OCI-M1 (cell line): ENCODE results near the gene KLHDC4.
"Not testable (repeated sequence)": the region's sequence is repeated elsewhere in the genome, so short reads cannot be mapped to it uniquely, and the experiment has no call there.

ENCODE experiments used
- DNase-seq: peaks from one replicate; lab custom pipeline; 2025; lab: John Stamatoyannopoulos, UW

KLHDC4 gene

DNA sequence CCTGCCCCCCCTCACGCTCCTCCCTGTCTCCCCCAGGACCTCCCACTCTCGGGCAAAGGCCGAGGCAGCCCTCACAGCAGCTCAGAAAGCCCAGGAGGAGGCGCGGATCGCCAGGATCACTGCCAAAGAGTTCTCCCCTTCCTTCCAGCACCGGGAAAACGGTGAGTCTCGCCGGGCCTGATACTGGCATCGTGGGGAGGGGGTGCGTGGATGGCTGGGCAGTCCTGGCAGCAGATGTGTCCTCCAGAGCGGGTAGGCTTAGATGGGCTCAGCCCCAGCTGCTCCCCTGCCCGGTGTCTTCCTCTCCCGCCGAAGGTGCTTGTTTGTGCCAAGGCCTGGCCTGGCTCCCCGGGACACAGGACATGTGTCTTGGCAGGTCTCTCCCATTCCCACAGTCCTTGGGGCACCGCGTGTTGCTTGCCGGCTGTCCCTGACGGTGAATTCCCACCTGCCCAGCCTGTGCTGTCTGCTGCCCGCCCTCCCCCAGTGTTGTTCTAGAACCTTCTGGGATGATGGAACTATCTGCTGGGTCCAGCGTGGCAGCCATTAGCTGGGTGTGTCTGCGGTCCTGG is 81.6 kb downstream of the KLHDC4 start:
- DNase-seq: no peak

DNA sequence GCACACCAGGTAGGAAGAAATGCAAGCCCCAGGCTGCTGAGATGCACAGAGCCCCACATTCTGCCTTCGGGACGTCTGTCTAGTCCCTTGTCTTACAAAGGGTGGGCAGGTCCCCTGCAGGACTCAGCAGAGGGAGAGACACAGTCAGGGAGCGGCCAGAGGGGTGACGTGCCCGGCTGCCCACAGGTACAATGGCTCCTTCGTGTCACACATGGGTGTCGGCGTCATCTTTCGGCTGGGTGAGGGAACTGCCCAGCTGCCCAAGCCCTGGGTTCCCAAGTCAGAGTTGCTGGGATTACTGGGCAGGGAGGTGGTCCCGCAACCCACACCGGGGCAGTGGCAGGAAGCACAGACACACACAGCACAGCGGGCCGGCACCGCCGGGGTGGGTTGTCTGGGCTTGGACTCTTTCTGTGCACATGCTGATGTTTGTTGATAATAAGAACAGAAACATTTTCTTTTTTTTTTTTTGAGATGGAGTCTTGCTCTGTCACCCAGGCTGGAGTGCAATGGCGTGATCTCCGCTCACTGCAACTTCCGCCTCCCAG is 82.9 kb downstream of the KLHDC4 start:
- DNase-seq: no peak

DNA sequence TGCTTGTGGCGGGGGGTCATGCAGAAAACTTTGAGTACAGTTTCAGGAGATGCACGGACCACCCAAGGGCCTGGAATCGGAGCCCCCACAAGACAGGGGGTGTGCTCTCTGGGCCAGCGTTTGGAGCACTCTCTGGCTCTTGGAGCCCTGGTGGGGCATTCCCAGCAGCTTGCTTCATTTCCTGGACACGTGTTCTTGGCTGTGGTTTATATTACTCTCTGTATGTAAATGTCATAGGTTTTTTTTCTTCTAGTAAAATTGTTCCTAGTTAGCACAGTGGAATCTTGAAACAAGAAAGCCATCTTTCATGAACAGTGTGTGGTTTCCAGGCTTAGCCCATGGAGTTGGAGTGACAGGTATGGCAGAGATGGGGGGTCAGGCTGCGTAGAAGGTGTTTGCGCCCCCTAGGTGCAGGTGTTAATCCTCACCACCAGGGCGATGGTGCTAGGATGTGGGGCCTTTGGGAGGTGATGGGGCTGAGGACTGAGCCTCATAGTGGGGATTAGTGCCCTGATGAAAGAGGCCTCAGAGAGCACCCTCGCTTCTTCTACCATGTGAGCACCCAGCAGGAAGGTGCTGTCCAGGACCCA is 83.7 kb downstream of the KLHDC4 start:
- DNase-seq: no peak

DNA sequence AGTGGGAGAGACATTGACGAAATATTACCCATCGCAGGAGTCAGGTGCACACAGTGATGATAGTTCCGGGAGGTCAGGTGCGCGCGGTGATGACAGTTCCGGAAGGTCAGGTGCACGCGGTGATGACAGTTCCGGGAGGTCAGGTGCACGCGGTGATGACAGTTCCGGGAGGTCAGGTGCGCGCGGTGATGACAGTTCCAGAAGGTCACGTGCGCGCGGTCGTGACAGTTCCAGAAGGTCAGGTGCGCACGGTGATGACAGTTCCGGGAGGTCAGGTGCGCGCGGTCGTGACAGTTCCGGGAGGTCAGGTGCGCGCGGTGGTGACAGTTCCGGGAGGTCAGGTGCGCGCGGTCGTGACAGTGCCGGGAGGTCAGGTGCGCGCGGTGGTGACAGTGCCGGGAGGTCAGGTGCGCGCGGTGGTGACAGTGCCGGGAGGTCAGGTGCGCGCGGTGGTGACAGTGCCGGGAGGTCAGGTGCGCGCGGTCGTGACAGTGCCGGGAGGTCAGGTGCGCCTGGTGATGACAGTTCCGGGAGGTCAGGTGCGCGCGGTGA is 84.7 kb downstream of the KLHDC4 start:
- not testable (repeated sequence) for DNase-seq

DNA sequence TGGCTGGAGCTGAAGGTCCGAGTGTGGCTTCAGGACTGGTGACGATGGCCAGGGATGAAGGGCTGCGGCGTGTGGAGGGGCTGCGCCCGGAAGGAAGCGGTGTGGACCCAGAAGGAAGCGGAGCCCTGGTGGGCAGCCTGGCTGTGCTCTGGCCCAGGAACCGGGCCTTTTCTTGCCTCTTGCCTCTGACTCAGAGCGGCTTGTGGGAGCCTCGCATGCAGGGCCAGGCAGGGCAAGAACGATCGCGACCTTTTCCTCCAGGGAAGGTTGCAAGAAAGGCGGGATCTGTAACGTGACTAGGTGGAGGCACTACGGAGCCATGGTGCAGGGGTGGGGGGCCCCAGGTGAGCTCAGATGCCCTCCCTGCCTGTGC is 85.5 kb downstream of the KLHDC4 start:
- DNase-seq: no peak

DNA sequence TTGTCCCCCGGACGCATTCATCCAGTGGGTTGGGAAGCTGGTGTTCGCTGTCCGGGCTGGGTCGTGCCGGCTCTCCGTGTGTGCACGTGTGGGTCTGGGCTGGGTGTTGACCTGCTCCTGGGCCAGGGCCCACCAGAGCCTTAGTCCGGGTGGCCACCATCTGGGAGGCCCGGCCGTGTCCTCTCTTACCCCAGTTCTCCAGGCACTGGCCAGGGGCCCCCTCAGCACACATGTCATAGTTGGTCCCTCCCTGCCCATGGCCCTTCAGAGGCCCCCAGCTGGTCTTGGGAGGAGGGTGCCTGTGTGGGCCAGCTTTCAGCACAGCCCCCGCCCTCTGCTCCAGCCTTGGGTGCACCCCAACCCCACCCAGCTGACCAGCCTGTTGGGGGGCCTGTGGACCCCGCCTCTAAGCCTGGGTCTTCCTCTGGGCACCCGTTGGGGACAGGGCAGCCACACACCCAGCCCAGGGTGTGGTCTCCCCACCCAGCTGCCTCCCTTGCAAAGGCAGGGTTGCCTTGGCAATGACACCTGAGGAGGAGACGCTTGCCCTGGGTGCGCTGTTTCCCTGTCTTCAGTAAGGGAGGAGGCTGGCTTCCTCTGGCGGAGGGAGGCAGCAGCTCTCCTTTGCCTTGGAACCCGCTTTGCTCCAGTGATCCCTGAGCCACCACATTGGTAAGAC is 86.1 kb downstream of the KLHDC4 start:
- no peak for DNase-seq

DNA sequence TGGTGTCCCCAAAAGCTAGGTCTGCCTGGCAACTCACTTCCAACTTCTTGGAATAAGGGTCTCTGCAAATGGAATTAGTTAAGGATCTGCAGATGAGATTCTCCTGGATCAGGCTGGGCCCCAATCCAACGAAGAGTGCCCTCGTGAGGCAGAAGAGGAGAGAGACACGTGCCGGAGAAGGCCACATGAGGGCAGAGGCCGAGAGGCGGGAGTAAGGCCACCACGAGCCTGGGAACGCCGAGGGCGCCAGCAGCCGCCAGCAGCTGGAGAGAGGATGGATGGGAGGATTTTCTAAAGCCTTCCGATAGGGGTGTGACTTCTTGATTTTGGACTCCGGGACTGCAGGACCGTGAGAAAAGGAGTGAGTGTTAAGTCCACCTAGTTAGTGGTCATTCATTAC is 87.2 kb downstream of the KLHDC4 start:
- DNase-seq: peak; percentile 6

DNA sequence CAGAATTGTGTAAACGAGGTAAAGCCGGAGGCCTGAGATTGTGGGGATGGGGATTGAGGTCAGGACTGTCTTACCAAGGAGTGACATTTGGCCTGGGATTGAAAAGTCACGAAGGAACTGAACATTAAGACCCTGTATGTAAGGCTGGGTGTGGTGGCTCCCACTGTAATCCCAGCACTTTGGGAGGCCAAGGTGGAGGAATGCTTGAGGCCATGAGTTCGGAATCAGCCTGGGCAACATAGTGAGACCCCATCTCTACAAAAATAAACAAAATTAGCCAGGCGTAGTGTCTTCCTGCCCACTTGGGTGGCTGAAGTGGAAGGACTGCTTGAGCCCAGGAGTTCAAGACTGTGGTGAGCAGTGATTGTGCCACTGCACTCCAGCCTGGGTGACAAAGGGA is 88.0 kb downstream of the KLHDC4 start:
- no peak for DNase-seq

DNA sequence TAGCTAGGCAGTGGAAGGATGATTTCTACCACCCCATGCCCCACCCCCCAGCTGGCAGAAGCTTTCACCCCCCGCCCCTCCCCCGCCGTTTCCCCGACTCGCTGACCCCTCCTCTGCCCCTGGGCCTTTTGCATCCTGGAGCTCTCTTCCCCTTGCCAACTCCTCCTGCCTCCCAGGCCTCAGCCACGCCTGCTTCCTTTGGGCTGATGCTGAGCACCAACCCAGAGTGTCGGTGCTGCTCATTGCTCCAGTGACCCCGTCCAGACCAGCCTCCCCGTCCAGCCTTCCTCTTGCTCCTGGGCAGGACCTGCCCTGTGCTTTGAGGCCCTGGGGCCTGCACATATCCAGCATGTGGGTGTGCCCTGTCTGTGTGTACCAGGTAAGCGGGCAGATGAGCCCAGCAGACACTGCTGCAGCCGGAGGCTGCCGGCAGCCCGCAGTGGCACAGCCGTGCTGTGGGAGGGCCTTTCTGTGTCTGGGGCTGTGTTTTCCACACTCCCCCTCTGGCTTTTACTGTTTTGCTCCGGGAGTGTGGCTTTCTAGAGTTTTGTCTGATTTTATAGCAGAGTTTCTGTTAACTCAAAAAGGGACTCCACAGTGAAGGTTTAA is 90.6 kb downstream of the KLHDC4 start:
- DNase-seq: no peak

DNA sequence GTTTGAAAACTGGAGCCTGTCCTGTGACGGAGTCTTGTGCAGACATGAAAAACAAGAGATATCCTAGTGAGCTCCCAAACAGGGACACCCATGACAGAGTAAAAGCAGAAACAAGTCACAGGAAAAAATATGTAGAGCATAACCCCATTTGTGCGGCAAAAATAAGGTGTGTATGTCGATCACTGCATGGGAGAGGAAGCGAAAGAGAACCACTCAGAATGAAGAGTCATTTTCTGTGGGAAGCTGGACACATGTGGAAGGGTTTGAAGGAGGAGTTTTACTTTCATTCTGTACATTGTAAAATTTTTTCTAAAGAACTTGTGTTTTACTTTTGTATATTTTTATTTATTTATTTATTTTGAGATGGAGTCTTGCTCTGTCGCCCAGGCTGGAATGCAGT is 91.4 kb downstream of the KLHDC4 start:
- DNase-seq: no peak

DNA sequence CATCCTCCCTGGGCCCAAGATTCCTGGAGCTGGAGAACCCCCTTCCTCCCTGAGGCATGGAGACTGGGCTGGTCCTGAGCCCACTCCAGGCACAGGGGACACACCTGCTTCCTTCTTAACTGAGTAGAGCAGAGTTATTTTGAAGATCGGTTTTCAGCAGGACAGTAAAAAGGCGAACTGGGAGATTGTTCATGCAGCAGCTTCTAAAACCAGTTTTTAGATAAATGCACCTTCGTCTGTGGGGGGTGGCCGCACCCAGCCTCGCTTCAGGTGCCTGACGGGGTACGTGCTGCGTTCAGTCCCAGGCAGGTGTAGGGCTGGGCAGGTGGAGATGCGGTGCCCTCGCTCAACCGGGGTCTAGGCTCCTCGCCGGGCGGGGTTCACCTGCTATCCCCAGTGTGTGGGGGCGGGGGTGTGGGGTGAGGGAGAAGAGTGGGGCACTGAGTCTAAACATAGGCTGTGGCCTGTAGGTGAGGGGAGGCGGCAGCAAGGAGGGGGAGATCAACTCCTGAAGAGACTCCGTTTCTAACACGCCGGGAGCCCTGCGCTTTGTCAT is 94.0 kb downstream of the KLHDC4 start:
- no peak for DNase-seq

DNA sequence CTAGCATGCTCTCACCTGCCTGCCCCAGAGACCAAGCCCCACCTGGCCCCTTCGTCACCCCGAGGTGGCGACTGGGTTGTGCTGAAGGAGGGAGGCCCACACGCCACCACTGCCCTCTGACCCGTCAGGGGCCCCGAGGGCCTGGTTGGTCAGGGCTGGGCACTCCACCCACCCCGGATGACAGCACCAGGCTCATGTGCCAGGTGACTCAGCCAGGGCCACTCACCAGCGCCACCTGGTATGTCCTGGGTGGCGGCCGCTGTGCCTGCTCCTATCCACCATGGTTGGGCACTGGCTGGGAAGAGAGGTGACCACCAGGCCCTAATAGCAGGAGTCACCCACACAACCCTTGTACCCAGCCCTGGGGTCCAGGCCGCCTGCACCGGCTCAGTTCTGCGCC is 94.6 kb downstream of the KLHDC4 start:
- no peak for DNase-seq

DNA sequence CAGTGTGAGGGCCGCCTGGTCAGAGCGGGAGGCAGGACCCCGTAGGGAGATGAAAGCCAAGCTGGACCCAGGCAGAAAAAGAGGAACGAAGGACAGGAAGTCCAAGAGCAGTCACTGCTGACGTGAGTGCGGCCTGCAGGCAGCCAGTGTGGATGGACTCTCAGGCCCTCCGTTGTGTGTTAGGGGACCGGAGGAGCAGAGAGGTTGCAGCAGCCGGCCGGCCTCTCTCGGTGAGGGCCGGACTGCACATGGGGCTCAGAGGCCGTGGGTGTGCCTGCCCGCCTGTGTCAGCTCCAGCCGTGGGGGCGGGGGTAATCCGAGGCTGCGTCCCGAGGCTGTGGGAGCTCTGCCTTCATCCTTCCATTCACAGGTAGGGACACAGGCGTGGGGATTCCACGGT is 96.1 kb downstream of the KLHDC4 start:
- peak; percentile 9 for DNase-seq

DNA sequence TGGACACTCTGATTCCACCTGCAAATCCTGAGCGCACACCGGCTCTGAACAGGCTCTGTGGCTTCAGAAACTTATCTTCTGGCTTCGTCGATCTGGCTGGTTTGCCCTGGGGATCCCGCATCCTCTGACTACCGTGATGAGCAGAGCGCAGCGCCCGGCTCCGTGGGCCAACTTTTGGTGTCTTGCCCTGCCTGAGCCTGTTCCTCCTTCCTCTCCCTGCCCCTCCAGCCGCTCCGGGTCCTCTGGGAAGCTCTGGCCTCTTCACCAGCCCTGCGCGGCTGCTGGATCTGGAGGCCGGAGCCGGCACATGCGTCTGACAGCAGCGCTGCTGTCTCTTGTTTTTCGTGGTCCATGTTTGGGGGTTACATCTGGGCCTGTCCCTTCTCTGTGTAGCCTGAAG is 97.8 kb downstream of the KLHDC4 start:
- DNase-seq: no peak

DNA sequence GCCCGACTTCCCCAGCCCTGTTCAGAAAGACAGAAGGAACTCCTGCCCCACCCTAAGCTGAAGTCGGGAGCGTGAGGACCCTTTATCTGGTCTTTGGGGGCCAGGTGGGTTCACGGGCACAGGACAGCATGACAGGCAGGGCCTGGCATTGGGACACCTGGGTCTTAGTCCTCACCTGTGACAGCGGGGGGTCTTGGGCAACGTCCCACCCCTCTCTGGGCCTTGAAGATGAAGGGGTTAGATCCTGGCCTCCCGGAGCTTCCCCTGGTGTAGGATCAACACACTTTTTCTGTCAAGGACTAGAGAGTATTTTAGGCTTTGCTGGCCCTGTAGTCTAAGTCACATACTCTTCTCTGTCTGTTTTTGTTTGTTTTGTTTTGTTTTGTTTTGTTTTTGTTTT is 98.3 kb downstream of the KLHDC4 start:
- no peak for DNase-seq

DNA sequence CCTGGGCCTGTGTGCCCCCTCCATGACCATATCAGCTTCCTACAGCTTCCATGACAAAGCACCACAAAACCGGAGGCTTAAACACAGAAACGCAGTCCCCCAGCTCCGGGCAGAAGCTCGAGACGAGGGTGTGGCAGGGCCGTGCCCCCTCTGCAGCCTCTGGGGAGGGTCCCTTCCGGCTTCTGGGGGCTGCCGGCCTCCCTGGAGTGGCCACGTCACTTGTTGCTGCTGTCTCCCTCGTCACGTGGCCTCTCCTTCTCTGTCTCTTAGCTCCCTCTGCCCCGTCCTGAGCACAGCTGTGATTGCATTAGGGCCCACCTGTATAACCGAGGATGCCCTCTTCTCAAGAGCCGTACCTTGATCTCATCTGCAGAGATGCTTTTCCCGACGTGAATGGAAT is 98.9 kb downstream of the KLHDC4 start:
- no peak for DNase-seq

DNA sequence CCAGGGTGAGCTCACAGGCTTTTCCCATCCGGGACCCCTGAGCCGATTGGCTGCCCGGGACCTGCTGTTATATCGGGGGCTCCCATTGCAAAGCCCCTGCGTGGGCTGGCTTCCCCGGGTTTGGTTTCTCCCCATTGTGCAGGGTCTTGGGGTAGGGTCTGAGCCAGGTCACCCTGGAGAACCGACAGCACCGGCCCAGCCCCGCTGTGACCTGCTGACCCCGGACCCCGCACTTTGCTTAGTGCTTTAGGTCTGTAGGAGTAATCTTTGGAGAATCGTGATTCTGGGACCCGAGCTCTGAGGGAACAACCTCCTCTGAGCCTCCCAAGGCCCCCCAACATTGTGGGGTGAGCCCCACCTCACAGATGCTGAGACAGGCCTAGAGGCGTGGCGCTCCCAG is 100.6 kb downstream of the KLHDC4 start:
- no peak for DNase-seq

DNA sequence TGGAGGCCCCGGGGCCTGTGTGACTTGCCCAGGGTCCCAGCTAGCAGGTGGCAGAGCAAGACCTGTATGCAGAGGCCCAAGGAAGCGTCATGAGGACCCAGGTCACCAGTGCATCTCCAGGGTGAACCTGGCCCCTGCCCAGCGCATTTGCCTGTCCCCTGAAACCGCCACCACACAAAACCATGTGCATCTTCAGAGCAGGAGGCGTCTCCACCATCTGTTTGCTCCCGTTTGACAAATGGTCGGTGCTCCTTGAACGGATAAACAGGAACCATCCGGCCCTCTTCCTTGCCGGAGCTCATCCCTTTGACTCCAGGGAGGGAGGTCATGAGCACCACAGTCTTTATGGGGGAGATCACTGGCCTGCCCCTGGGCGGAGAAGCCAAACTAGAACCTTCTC is 101.0 kb downstream of the KLHDC4 start:
- DNase-seq: no peak

DNA sequence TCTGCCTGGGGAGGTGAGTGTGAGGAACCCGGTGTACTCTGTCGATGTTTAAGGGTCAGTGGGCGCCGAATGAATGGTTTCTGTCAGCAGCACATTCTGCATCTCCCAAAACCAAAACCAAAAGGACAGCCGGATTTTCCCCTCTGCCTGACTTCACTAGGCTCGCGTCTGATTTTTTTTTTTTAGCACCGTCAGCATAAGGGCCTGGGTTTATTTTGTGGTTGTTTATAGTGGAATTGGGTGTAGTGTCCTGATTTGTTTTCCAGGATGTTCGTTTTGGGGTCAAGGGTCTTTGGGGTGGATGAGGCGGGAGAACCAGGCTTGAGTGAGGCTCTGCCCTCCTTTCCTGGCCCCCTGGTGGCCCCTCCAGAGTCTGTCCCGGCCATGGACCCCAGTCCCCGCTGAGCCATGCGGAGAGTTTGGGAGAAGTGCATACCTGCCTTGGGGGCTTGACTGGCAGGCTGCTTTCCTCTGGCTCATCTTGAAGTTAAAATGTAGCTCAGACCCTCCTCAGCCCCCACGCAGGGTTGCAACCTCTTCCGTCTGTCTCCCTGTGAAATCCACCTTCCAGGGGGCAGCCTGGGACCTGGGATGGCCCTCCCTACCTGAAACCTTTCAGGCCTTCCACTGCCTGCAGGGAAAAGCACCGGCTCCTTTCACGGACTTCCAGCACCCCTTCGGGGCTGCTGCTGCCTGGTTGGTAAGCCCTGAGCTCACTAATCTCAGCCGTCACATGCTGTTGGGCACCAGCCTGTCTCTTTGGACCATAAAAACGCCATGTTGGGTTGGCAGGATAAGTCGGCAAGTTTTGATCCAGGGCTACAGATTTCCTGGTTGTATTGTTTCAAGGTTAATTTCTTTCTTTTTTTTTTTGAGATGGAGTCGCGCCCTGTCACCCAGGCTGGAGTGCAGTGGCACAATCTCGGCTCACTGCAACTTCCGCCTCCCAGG is 103.3 kb downstream of the KLHDC4 start:
- no peak for DNase-seq

DNA sequence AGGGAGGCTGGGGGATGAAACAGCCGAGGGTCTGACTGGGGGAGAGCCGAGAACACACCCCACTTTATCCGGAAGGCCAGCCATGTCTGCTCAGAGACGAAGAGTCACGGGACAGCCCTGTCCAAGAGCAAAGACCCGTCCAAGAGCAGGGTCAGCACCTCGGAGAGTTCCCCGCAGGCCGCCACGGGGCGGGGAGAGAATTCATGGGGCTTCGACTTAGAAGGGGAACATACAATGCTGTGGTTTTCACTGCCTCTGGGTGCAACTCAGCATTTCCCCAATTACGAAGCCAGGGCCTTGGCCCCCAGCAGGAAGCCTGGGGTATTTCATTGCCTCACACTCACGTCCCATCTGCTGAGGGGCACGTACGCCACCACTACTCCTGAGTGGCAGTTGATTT is 104.2 kb downstream of the KLHDC4 start:
- peak; percentile 84 for DNase-seq

DNA sequence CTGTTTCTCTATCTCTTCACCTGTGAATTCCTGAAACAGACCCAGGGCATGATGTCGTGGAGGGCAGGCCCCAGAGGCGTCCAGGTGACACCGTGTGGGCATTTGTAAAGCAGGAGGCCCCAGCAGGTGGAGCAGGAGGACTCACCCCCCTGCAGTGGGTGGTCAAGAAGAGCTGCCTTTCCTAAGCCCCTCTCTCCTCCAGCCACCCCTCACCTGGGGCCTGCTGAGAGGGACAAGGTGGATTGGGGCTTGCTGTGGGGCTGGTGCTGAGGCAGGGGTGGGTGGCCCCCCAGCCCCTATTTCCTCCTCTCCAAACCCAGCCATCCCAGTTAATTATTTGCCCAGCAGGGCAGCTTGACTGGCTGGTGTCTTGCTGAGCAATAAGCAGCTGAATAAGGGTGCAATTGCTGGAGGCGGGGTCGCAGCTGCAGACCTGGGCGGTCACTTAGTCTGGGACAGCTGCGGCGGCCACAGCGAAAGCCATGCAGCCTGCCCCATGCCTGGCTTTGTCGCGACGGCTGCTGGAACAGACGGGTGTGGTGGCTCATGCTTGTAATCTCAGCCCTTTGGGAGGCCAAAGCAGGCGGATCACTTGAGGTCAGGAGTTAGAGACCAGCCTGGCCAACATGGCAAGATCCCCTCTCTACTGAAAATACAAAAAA is 107.1 kb downstream of the KLHDC4 start:
- DNase-seq: no peak
